HG02642 (cell line): Measurements from ENCODE around the gene DMWD.

Experiments
- ATAC-seq: cut with Tn5 transposase; IDR thresholded peaks from one replicate; pipeline ENCODE4 v1.9.1; 2021; ENCODE audit warnings: mild to moderate bottlenecking; ENCODE audit not compliant: unreplicated experiment, poor library complexity

DMWD gene

GRCh38 chr19:45772130-45772840 lies 20.4 kb downstream of the DMWD start:
- no peak for ATAC-seq

DNA sequence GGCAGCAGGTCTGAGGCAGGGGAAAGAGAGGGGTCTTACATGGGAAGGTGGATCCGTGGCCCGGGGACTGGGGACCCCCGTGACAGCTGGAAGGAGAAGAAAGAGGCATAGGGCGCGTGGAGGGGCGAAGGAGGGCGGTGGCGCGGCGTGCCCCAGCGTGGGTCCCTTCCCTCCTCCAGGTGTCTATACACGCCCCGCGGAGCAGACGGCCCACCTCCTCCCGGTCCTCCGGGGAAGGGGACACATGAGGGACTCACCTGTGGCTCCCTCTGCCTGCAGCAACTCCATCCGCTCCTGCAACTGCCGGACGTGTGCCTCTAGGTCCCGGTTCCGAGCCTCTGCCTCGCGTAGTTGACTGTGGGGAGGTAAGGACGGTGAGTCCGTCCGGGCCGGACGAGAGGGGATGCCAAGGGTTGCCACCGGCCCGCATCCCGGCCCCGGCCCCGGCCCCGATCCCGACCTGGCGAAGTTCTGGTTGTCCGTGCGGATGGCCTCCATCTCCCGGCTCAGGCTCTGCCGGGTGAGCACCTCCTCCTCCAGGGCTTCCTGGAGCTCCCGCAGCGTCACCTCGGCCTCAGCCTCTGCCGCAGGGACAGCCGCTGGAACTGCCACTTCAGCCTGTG lies 21.2 kb downstream of the DMWD start:
- no peak for ATAC-seq

DNA sequence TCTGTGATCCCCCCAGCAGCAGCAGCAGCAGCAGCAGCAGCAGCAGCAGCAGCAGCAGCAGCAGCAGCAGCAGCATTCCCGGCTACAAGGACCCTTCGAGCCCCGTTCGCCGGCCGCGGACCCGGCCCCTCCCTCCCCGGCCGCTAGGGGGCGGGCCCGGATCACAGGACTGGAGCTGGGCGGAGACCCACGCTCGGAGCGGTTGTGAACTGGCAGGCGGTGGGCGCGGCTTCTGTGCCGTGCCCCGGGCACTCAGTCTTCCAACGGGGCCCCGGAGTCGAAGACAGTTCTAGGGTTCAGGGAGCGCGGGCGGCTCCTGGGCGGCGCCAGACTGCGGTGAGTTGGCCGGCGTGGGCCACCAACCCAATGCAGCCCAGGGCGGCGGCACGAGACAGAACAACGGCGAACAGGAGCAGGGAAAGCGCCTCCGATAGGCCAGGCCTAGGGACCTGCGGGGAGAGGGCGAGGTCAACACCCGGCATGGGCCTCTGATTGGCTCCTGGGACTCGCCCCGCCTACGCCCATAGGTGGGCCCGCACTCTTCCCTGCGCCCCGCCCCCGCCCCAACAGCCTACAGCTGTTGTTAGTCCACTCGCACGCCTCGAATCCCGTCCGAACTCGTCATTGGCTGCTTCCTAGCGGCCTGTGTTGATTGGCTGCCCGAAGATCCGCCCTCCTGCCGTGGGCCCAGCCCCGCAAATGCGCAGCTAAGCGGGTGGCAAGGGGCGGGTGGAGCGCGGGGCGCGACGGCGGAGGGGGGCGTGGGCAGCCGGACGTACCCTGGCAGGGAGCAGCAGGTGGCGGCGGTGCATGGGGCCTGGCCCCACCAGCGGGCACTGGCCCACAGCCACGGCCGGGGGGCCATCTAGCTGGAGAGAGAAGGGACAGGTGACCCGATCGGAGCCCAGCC lies 22.2 kb downstream of the DMWD start:
- ATAC-seq, result peak; percentile 58

- ATAC-seq, result no peak
Observed at GRCh38 chr19:45769821-45770191, 22.8 kb downstream of the DMWD start.

- ATAC-seq, result peak; percentile 65
Observed at GRCh38 chr19:45768984-45769782, 23.5 kb downstream of the DMWD start, which contains the start of gene SIX5. Gene SIX5, minus strand, starts transcription at chr19:45769252. Its CDS starts 408 bp downstream, at chr19:45768844.

GRCh38 chr19:45768655-45768983 lies 24.0 kb downstream of the DMWD start:
- ATAC-seq, result no peak

DNA sequence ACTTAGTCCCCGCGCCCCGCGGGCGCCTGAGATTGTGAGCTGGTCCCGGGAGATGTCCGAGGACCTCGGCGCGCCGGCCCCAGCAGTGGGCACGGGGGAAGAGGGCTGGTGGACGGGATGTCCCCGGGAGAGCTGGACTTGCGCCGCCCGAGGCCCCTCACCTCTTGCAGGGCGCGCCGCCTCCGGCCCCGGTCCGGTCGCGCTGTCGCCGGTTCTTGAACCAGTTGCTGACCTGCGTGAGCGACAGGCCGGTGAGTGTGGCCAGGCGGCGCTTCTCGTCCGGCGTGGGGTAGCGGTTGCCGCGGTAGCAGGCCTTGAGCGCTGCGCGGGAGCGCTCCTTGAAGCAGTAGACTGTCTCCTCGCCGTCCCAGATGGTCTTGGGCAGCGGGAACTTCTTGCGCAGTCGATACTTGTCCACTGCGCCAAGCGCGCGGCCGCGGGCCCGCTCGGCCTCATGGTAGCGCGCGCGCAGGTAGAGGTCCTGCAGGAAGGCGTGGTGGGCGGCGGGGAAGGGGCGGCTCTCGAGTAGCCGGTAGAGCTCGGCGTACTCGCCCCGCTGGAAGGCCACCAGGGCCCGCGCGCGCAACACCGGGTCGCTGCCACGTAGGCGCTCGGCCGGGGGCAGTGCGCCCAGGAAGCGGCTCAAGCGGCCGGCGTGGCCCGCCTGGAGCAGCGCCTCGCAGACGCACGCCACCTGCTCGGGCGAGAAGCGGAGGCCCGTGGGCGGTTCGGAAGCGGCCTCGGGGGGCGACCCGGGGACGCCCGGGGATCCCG lies 24.6 kb downstream of the DMWD start:
- no peak for ATAC-seq

DNA sequence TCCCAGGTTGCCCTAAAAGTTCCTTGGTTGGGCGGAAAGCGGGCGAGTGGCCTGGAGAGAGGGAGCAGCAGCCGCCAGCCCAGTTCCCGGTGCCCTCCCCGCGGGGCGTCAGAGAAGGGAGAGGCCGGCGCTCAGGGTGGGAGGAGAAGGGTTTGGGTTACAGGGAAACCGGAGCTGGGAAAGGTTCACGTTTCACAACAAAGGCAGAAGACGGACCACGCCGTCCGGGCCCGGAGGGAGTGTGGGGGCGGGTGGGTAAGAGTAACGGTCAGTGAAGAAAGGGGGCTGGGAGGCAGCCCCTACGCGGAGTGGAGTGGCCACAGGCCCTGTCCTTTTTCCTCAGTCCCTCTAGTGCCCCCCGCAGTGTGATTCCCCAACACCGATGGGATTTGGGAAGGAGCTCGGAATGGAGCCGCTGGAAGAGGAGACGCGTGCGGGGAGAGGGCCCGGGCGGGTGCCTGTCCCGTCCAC lies 25.2 kb downstream of the DMWD start:
- ATAC-seq, result no peak

GRCh38 chr19:45766869-45767346 lies 25.7 kb downstream of the DMWD start:
- no peak for ATAC-seq

- ATAC-seq, result no peak
Observed at GRCh38 chr19:45766296-45766868, 26.3 kb downstream of the DMWD start.

GRCh38 chr19:45765702-45766295 lies 26.8 kb downstream of the DMWD start:
- no peak for ATAC-seq

- no peak for ATAC-seq
Observed at GRCh38 chr19:45764945-45765701, 27.5 kb downstream of the DMWD start.

DNA sequence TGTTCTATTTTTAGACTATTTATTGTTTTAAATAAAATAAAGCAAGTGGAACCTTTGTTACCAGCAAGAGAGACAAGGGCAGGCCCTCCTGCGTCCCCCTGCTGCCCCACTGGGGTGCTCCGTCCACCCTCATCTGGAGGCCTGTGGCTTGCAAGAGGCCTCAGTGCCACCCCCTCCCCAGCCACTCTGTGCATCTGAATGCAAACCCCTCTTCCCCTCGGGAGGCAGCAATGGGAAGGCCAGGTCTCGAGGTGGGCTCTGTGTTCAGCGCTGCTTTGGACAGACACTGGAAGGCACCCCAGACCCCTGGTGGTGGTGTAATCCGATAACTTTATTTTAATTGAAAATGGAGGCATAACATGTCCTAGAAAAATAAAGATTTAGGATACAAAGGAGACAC lies 28.2 kb downstream of the DMWD start:
- no peak for ATAC-seq

DNA sequence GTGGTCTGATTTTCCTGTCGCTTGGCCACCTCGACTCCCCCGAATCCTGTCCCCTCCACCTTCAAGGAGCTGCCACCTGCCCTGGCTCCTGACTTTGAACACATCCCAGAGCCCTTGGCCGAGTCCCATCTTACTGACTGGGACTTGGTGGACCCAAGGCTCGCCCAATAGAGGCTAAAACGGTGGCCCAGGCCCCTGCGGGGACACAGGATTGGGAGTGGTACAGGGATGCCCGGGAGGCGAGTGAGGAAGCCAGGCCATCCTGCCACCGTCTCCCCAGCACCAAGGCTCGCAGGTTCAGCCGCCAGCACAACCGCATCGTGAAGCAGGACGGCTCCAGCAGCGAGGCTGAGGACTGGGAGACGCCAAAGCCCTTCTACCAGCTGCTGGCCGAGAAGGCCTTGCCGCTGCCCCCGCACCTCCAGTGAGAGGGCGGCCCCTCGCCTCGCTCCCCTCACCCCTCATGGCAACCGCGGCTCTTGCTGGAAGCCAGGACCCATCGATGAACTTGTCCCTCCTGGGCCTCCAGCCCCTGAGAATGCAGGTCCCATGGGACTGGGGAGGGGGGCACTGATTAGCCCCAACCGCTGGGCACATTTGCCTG lies 28.9 kb downstream of the DMWD start:
- ATAC-seq, result no peak

- ATAC-seq, result no peak
Observed at GRCh38 chr19:45762870-45763631, 29.6 kb downstream of the DMWD start.

- no peak for ATAC-seq
Observed at GRCh38 chr19:45761714-45762113, 30.9 kb downstream of the DMWD start.

- no peak for ATAC-seq
Observed at GRCh38 chr19:45758921-45759320, 33.7 kb downstream of the DMWD start.
